Activated CD4-positive, alpha-beta T cell treated with anti-CD3 and anti-CD28 coated beads, Interleukin-2, amount 10 ng/mL, durations not matched to agents 7 days and 5 days (primary cell): ENCODE data around the gene NEURL1B. TPM values are rescaled to one million over a fixed set of nuclear protein-coding genes. Genes with fewer than 3 reads are reported as not detected.

Experiments
- CTCF ChIA-PET: fragments of 350-600 bp; sonication (Branson Sonifier 250); formaldehyde crosslinking; loops from one replicate; lab custom pipeline; 2021; ENCODE audit warnings: antibody characterized with exemption; lab: Charles Lee
- POLR2A ChIA-PET: fragments of 350-600 bp; sonication (Branson Sonifier 250); formaldehyde crosslinking; loops from one replicate; lab custom pipeline; 2021; ENCODE audit warnings: antibody characterized with exemption; lab: Charles Lee
- DNase-seq: peaks from one replicate; pipeline ENCODE4 v3.0.0-alpha.2; 2020
- H3K27ac Mint-ChIP-seq: one replicate; pipeline ENCODE4 v1.8.0; 2021; ENCODE audit warnings: mild to moderate bottlenecking, moderate library complexity, mixed read lengths
- H3K27me3 Mint-ChIP-seq: one replicate; pipeline ENCODE4 v1.8.0; 2021; ENCODE audit warnings: mixed read lengths
- H3K36me3 Mint-ChIP-seq: one replicate; pipeline ENCODE4 v1.8.0; 2021; ENCODE audit warnings: low read depth, mixed read lengths
- H3K4me1 Mint-ChIP-seq: one replicate; pipeline ENCODE4 v1.8.0; 2021; ENCODE audit warnings: mixed read lengths
- H3K4me3 Mint-ChIP-seq: one replicate; pipeline ENCODE4 v1.8.0; 2021; ENCODE audit warnings: mild to moderate bottlenecking, moderate library complexity, mixed read lengths
- H3K9me3 Mint-ChIP-seq: one replicate; pipeline ENCODE4 v1.8.0; 2021; ENCODE audit warnings: mixed read lengths
- total RNA-seq, 2 experiments: library from RNA; stranded (reverse); gene quantifications; one replicate each; pipeline ENCODE4 v1.2.3, GENCODE V29; 2021

Gene NEURL1B, protein sequence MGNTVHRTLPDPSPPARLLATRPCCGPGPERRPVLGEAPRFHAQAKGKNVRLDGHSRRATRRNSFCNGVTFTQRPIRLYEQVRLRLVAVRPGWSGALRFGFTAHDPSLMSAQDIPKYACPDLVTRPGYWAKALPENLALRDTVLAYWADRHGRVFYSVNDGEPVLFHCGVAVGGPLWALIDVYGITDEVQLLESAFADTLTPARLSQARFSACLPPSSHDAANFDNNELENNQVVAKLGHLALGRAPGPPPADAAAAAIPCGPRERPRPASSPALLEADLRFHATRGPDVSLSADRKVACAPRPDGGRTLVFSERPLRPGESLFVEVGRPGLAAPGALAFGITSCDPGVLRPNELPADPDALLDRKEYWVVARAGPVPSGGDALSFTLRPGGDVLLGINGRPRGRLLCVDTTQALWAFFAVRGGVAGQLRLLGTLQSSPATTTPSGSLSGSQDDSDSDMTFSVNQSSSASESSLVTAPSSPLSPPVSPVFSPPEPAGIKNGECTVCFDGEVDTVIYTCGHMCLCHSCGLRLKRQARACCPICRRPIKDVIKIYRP
- total RNA-seq: 1 to 10 TPM; 7.8 to 8.7 TPM

DNA sequence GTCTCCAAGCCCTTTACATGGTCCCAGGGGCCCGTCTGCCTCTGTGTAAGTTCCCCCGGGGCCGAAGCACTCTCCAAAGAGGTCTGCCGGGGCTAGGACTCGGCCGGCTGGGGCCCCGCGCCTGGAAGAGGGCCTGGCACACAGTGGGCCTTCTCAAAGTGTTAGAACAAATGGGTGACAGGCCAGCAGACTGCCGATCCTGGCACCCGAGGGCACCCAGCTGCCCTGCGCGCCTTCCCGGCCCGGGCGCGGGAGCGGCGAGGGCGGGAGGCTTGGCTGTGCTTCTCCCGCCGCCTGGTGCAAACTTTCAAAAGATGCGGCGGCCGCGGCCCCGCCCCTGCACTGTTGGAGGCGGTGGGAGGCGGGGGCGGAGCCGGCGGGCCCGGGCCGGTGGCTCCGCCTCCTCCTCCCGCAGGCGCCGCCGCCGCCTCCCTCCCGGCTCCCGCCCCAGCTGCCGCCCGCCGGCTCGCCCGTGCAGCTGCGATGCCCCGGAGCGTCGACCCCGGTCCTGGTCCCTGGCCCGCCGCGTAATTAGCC lies at the start of gene NEURL1B:
TSS of gene NEURL1B (plus strand) at position 442 of the 537 bp plus-strand sequence. CDS start 144 bp downstream, outside the sequence.
- POLR2A ChIA-PET: interaction anchor here (0.7 kb wide), 1 partner anchor 527 kb away, joined by 3 read pairs; no protein-coding TSS in a partner anchor
- CTCF ChIA-PET: interaction anchor here (1.0 kb wide), 1 partner anchor 27 kb away, joined by 4 read pairs; no protein-coding TSS in a partner anchor

DNA sequence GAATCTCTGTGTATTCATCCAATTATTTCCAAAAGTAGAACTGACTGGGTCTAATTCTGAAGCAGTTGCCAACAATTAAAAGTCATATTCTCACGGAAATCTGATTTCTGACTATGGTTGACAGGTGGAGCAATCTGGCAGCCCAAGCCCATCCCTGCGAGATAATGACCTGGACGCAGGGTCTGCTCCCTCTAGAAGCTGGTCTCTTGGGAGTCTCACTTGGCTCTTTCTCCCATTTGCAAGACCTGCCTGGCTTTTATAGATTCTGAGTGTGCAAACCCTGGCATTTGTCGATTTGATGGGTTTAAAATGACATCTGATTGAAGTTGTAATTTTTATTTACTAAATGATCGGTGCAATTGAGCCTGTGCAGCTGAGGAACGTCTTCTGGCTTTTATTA lies 49.4 kb upstream of the NEURL1B start:
- ChIA-PET CTCF (interaction anchor here (0.5 kb wide), 1 partner anchor 838 kb away, joined by 9 read pairs; no protein-coding TSS in a partner anchor), POLR2A (no interaction called here)
- Mint-ChIP-seq H3K27me3 (no peaks in the 10 kb centered on the region), H3K4me1 (no peaks in the 10 kb centered on the region), H3K9me3 (no peaks in the 10 kb centered on the region), H3K36me3 (no peaks in the 10 kb centered on the region), H3K4me3 (no peak overlapping the region), H3K27ac (no peak overlapping the region)
- DNase-seq: no peak

More for the DNA sequence above, at the start of gene NEURL1B:
- Mint-ChIP-seq H3K9me3 (no peaks in the 10 kb centered on the region), H3K27me3 (peaks cover 54% of the 10 kb centered on the region), H3K4me1 (peaks cover 17% of the 10 kb centered on the region), H3K36me3 (no peaks in the 10 kb centered on the region), H3K27ac (peak within 1 kb of the TSS; percentile 32), H3K4me3 (peak within 1 kb of the TSS; percentile 63)
- peak; percentile 78 for DNase-seq

DNA sequence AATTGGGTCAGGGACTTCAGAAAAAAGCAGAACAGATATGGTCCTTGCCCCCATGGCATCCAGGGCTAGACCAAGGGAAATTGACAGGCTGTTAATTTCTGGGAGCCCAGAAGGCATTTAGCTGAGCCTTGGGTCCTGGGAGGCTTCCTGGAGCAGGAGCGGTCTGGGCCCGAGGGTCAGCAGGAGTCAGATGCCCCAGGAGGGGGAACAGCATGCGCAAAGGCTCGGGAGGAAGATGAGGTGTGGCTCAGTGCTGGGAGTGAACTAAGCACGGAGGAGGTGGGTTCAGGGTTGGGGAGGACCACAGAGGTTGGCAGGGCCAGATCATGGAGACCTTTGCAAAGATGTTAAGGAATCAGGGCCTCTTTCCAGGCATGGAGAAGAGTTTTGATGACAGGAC lies 48.2 kb upstream of the NEURL1B start:
- no peaks in the 10 kb centered on the region for H3K9me3 Mint-ChIP-seq
- no peak overlapping the region for H3K4me3 Mint-ChIP-seq
- CTCF ChIA-PET: no interaction called here
- H3K27ac Mint-ChIP-seq: no peak overlapping the region
- no peaks in the 10 kb centered on the region for H3K36me3 Mint-ChIP-seq
- H3K4me1 Mint-ChIP-seq: no peaks in the 10 kb centered on the region
- no peak for DNase-seq
- POLR2A ChIA-PET: no interaction called here
- H3K27me3 Mint-ChIP-seq: no peaks in the 10 kb centered on the region

DNA sequence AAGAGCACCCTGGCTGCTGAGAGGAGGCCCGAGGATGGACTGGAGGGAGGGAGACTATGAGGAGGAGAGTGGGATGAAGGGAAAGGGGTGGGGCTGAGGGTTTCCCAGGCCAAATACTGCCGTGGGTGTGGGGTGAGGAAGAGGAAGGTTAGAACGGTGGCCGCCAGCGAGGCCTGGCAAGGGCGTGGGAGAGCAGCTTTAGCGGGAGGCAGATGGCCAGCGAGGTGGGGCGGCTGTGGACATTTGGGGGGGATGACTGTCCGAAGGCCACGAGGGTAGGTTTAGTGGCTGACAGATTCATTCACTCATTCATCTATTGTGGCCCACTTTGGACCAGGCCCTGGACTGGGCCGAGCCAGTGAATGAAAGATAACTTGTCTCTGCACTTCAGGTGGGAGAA lies 47.8 kb upstream of the NEURL1B start:
- POLR2A ChIA-PET: no interaction called here

DNA sequence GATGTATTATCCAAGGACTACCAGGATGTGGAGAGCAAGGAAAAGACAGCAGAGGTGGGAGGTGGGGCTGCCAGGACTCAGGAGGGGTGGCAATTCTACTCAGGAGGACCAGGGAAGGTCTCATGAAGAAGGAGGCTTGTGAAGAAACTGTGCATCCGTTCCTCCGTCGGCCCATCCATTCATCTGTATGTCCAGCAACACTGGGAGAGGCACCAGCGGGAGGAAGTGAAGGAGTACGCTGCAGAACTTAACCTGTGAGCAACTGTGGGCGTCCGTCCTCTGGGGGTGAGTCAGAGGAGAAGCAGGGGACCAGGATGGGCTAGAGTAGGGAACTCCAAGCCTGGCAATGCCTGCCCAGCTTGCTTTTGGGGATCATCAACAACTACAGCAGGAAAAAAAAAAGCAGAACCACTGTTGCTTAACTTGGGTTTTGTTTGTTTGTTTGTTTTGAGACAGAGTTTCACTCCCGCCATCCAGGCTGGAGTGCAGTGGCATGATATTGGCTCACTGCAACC lies 47.3 kb upstream of the NEURL1B start:
- no peaks in the 10 kb centered on the region for H3K36me3 Mint-ChIP-seq
- ChIA-PET POLR2A (no interaction called here), CTCF (interaction anchor here (0.6 kb wide), 1 partner anchor 1186 kb away, joined by 3 read pairs; no protein-coding TSS in a partner anchor)
- no peak for DNase-seq
- H3K4me3 Mint-ChIP-seq: no peak overlapping the region
- H3K9me3 Mint-ChIP-seq: no peaks in the 10 kb centered on the region
- H3K27ac Mint-ChIP-seq: no peak overlapping the region
- no peaks in the 10 kb centered on the region for H3K27me3 Mint-ChIP-seq
- no peaks in the 10 kb centered on the region for H3K4me1 Mint-ChIP-seq

More for the DNA sequence above, 47.8 kb upstream of the NEURL1B start:
- no peaks in the 10 kb centered on the region for H3K4me1 Mint-ChIP-seq
- DNase-seq: no peak
- CTCF ChIA-PET: no interaction called here
- H3K9me3 Mint-ChIP-seq: no peaks in the 10 kb centered on the region
- no peak overlapping the region for H3K27ac Mint-ChIP-seq
- no peak overlapping the region for H3K4me3 Mint-ChIP-seq
- H3K27me3 Mint-ChIP-seq: no peaks in the 10 kb centered on the region
- H3K36me3 Mint-ChIP-seq: no peaks in the 10 kb centered on the region

DNA sequence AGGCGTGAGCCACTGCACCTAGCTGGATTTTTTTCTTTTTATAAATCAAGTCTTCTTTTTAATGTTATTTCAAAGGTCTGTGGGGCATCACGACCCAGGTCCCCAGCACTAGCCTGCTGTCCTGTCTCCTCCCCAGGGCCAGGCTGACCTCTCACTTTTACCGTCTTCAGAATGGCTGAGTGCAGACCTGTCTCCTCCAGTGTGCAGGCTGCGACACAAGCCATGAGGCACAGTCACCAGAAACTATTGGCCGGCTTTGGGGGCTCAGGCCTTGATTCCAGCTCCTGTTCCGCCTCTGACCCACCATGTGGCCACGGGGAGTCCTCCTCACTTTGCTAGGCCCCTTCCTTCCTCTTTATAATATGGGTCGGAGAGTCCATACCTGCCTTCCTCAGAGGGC lies 46.6 kb upstream of the NEURL1B start:
- Mint-ChIP-seq H3K27ac (no peak overlapping the region), H3K27me3 (no peaks in the 10 kb centered on the region), H3K4me1 (no peaks in the 10 kb centered on the region), H3K36me3 (no peaks in the 10 kb centered on the region), H3K9me3 (no peaks in the 10 kb centered on the region), H3K4me3 (no peak overlapping the region)
- POLR2A ChIA-PET: no interaction called here
- no peak for DNase-seq
- CTCF ChIA-PET: interaction anchor here (0.6 kb wide), 1 partner anchor 1185 kb away, joined by 3 read pairs; no protein-coding TSS in a partner anchor

DNA sequence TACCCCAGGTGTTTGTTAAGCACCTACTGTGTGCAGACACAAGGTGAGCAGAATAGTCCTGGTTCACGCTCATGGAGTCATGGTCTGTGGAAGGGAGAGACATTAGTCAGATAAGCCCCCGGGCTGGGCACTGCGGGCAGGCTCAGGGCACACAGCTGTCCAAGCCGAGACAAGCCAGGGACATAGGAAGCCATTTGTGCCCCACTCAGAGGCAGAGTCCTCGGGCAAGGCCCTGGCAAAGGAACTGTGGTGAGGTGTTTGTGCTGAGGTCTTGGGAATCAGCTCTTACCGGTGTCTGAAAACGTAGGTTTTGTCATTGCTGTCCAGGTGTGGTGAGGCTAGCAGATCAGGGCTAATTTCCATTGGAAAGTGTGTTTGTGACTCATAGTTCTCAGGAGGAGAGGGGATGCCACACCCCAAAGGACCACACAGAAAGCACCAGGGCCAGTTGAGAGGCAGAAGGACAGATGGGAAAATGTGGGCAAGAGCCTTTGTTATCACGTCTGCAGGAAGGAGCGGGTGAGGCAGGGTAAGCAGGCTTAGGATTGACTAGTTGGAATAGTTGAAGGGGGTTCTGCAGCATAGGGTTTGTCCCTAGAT lies 46.1 kb upstream of the NEURL1B start:
- Mint-ChIP-seq H3K36me3 (no peaks in the 10 kb centered on the region), H3K27ac (no peak overlapping the region), H3K9me3 (no peaks in the 10 kb centered on the region), H3K4me1 (no peaks in the 10 kb centered on the region), H3K4me3 (no peak overlapping the region), H3K27me3 (no peaks in the 10 kb centered on the region)
- CTCF ChIA-PET: no interaction called here
- no peak for DNase-seq
- POLR2A ChIA-PET: no interaction called here

DNA sequence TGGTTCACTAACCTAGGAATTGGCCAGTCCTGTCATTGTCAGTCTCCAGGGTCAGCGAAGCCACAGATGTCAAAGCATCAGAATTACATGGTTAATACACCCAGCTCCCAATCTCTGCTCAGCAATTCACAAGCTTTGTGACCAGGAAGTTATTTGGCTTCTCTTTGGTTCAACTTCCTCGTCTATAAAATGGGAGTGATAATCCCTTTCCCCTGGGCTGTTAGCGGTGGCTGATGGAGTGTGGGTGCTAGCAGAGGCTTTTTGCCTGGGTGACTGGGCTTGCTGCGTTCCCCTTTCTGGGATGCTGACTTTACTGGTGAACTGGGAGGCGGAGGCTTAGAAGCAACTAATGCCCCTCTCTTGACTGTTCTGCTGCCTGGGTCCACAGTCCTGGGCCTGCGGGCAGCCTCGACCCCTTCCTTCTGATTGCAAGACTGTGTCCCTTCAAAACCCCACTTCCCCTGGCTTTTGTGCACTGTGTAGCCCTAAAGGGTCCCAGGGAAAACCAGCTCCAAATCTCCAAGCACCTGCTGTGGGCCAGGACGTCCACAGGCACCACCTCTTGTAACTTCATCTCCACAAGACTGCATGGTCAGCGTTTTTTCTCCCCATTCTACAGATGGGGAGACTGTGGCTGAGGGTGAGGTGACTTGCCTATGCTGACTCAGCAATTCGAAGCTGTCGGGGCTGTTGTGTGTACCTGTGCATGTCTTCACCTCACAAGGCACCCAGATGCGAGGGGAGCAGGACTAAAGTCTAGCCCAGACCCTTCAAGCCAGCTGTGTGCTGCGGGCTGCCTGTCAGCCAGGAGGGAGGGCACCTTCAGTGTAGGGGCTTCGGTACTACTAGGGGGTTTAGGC lies 45.2 kb upstream of the NEURL1B start:
- Mint-ChIP-seq H3K4me1 (no peaks in the 10 kb centered on the region), H3K36me3 (no peaks in the 10 kb centered on the region), H3K9me3 (no peaks in the 10 kb centered on the region), H3K27me3 (no peaks in the 10 kb centered on the region), H3K27ac (no peak overlapping the region), H3K4me3 (no peak overlapping the region)
- ChIA-PET POLR2A (no interaction called here), CTCF (no interaction called here)
- no peak for DNase-seq

DNA sequence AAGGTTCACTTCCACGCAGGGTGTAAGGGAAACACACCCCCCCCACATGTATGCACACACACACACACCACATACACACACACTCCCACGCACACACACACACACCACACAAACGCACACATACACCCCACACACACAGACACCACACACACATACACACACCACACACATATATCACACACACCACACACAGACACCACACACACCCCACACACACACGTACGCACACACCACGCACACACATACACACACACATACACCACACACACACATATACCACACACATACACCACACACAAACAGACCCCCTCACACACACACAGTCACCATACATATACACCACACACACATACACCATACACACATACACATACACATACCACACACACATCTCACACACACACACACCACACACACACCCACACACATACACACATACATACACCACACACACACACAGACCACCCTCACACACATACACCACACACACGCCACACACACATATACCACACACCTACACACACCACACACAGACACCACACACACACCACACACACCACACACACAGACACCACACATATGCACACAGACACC lies 44.3 kb upstream of the NEURL1B start:
- CTCF ChIA-PET: no interaction called here
- no peak overlapping the region for H3K4me3 Mint-ChIP-seq
- POLR2A ChIA-PET: no interaction called here

DNA sequence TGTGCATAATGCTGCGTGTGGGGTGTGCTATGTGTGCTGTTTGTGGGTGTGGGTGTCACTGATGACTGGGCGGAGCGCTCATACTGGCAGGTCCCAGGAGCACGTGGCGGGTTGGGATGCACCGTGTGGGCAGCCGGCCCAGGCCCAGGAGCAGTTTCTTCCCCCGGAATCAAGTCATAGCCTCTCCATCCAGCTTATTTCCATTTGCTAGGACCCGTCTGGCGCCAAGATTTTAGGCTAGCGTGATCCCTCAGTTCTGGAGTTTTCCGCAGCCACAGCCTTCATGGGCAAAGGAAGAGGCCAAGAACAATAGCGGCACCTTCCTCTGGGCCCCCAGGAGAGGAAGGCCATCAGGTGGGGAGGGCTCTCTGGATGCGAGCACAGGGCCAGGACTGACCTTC lies 43.3 kb upstream of the NEURL1B start:
- Mint-ChIP-seq H3K9me3 (no peaks in the 10 kb centered on the region), H3K36me3 (no peaks in the 10 kb centered on the region), H3K27ac (no peak overlapping the region), H3K27me3 (no peaks in the 10 kb centered on the region), H3K4me3 (no peak overlapping the region), H3K4me1 (no peaks in the 10 kb centered on the region)
- ChIA-PET CTCF (no interaction called here), POLR2A (no interaction called here)
- DNase-seq: no peak

More for the DNA sequence above, 44.3 kb upstream of the NEURL1B start:
- H3K9me3 Mint-ChIP-seq: no peaks in the 10 kb centered on the region
- H3K4me1 Mint-ChIP-seq: no peaks in the 10 kb centered on the region
- no peak overlapping the region for H3K27ac Mint-ChIP-seq
- DNase-seq: no peak
- H3K36me3 Mint-ChIP-seq: no peaks in the 10 kb centered on the region
- H3K27me3 Mint-ChIP-seq: no peaks in the 10 kb centered on the region

DNA sequence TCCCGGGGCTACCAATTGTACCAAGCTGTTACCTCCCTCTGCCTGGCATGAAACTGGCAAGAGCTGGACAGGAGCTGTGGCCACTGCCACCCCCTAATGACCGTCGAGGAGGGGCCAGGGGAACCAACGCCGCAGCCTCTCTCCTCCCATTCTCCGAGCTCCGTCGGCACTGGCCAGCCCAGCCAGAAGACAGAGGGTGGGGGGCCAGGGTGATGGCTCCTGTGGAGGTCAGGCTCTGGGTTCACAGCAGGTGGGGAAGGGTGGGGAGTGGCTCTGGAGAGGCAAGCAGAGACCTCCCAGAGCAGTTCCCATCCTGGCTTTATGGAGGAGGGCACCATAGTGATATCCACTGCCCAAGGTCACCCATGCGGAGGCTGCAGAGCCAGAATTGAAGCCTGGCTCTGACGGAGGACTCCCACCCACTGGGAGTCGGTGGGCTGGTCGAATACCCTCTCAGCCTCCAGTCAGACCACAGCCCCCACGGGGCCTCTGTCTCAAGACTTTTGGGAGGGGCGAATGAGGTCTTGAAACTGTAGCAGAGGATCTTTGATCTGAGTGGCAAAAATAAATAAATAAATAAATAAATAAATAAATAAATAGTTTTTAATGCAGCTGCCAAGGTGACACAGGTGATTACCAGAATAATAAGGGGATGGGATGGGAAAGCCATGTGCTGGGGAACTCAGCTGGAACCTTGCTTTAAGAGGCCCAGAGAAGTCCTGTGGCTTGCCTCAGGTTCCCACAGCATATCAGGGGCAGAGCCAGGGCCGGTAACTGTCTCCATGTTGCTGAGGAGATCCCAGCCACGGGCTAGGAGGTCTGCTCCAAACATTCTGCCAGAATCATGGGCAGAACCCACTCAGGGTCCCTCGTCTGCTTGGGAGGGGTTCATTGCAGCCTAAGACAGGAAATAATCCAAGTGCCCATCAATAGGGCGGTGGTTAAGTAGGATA lies 42.5 kb upstream of the NEURL1B start:
- Mint-ChIP-seq H3K4me1 (no peaks in the 10 kb centered on the region), H3K36me3 (no peaks in the 10 kb centered on the region), H3K27me3 (no peaks in the 10 kb centered on the region), H3K9me3 (no peaks in the 10 kb centered on the region), H3K4me3 (no peak overlapping the region), H3K27ac (no peak overlapping the region)
- ChIA-PET CTCF (interaction anchor here (0.7 to 1.2 kb wide), 2 partner anchors 48 to 751 kb away, joined by 3 read pairs; no protein-coding TSS in a partner anchor), POLR2A (no interaction called here)
- no peak for DNase-seq
